Measurements from ENCODE around the gene PRRX2.
"Not testable (repeated sequence)": the region's sequence is repeated elsewhere in the genome, so short reads cannot be mapped to it uniquely, and the experiment has no call there.

The PRRX2 gene
- 0 to 0.10 reads per million in 2 donors for total RNA-seq

- no peak for DNase-seq
Measured at GRCh38 chr9:129665389-129665775, at the start of gene PRRX2. PRRX2 (plus strand) TSS chr9:129665647; CDS start chr9:129665868, 221 bp downstream.

- DNase-seq = no peak
Measured at GRCh38 chr9:129617167-129617566, 48.3 kb upstream of the PRRX2 start.

- DNase-seq = no peak
Measured at GRCh38 chr9:129619787-129620668, 45.4 kb upstream of the PRRX2 start.

GRCh38 chr9:129620669-129621295 lies 44.7 kb upstream of the PRRX2 start, which contains the start of gene C9orf50:
C9orf50 (minus strand) TSS chr9:129621101; CDS start chr9:129620574, 527 bp downstream.
- no peak for DNase-seq

- DNase-seq = no peak
Measured at GRCh38 chr9:129623331-129623730, 42.1 kb upstream of the PRRX2 start.

GRCh38 chr9:129624168-129624759 lies 41.2 kb upstream of the PRRX2 start:
- DNase-seq = no peak

GRCh38 chr9:129624947-129625346 lies 40.5 kb upstream of the PRRX2 start:
- DNase-seq = no peak

- peak; percentile 90 for DNase-seq
Measured at GRCh38 chr9:129626079-129626624, 39.3 kb upstream of the PRRX2 start, which contains the start of gene NTMT1. NTMT1 (plus strand) TSS chr9:129626163; CDS start chr9:129632704, 6,541 bp downstream.

- no peak for DNase-seq
Measured at GRCh38 chr9:129626625-129627284, 38.7 kb upstream of the PRRX2 start.

- no peak for DNase-seq
Measured at GRCh38 chr9:129627556-129628440, 37.6 kb upstream of the PRRX2 start.

- DNase-seq = no peak
Measured at GRCh38 chr9:129628709-129629108, 36.7 kb upstream of the PRRX2 start.

- DNase-seq = no peak
Measured at GRCh38 chr9:129629251-129629820, 36.1 kb upstream of the PRRX2 start.

- DNase-seq = no peak
Measured at GRCh38 chr9:129630967-129631673, 34.3 kb upstream of the PRRX2 start.

- no peak for DNase-seq
Measured at GRCh38 chr9:129631674-129632129, 33.7 kb upstream of the PRRX2 start.

GRCh38 chr9:129632460-129632859 lies 33.0 kb upstream of the PRRX2 start:
- DNase-seq = no peak

GRCh38 chr9:129633207-129633606 lies 32.2 kb upstream of the PRRX2 start:
- no peak for DNase-seq

GRCh38 chr9:129633848-129634247 lies 31.6 kb upstream of the PRRX2 start:
- no peak for DNase-seq

- no peak for DNase-seq
Measured at GRCh38 chr9:129635099-129636065, 30.1 kb upstream of the PRRX2 start.

GRCh38 chr9:129636343-129636742 lies 29.1 kb upstream of the PRRX2 start:
- DNase-seq = not testable (repeated sequence)
